ENCODE measurements around the gene GOLGA6L7. TPM values are rescaled to one million over a fixed set of nuclear protein-coding genes. Genes with fewer than 3 reads are reported as not detected.
A peak's percentile ranks its signal among the peaks of the same experiment; 100 is the strongest.

The GOLGA6L7 gene
- total and polyA plus RNA-seq, 9 of the 15 experiments (the other 6 are each of a cell fraction or from before 2014, with no cell fraction given), result 0.11 to 0.14 (median 0.11) TPM; not detected in 6

- no peak for TF ChIP-seq VEZF1 (CRISPR knock-in tag; IDR thresholded peaks at IDR 0.05)
- TF ChIP-seq ZNF212 (CRISPR knock-in tag; IDR thresholded peaks at IDR 0.05), result no peak
- no peak for TF ChIP-seq ZNF431 (CRISPR knock-in tag; IDR thresholded peaks at IDR 0.05)
- TF ChIP-seq FOSL1 (tag; conservative IDR thresholded peaks at IDR 0.05), result no peak
Measured at GRCh38 chr15:28894631-28895030, 46.2 kb upstream of the GOLGA6L7 start (continued).

DNA sequence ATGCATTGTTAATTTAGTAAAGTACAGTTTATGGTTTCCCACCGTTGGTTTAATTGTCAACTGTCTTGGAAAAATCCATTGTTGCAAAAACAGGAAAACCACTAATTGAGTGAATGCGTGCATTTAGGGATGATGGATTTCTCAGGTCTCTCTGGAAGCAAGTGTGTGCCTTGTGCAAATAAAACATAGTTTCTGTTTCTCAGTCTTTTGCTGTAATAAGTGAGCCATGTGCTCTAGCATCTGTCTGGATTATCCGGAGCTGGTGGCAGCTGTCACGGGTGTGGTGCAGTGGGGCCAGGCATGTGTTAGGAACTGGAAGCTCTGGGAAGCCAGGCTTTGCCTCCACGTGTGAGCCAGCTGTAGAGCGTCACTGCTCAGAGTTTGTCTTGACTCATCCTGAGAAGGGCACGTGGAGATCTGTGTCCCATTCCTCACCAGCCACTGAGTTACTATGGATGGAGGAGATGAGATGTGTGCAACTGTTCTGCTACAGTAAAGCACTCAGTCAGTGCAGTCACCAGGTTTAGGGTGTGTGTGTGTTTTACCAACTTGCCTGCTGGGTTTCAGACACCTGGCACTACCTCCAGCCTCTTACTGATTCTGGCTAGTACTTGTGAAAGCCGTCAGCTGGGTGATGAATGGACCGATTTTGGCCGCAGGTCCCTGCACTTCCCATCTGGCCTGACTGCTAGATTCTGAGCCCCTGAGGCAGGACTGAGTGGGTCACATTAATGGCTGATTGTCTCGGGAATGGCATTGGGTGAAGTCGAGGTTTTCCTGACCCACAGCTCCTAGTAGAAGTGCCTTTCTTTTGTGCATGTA lies 44.6 kb upstream of the GOLGA6L7 start:
- 45% methylated on average over 12 of the region's 12 CpGs for whole genome bisulfite sequencing (ENCODE audit: insufficient coverage, low coverage, missing lambda C conversion rate)
- no peaks in the 10 kb centered on the region for H3K36me3 ChIP-seq (ENCODE audit: control insufficient read depth, insufficient read depth, low read length)
- H3K9ac ChIP-seq (ENCODE audit: insufficient read depth in 1 of 2, low read depth in 2 of 2, low read length in 2 of 2), result peak overlapping the region in 1 of 2 experiments; percentile 9; a peak in 1 of 4 replicates
- POLR2A ChIA-PET, result interaction anchor here (3.0 kb wide), 1 partner anchor 10 kb away, joined by 11 read pairs; no protein-coding TSS in a partner anchor
- no peak overlapping the region for H2AFZ ChIP-seq (ENCODE audit: low read depth, low read length)
- H3K4me2 ChIP-seq (ENCODE audit: insufficient read depth, low read length), result no peak overlapping the region
- no peak overlapping the region for H3K27ac ChIP-seq (ENCODE audit: extremely low read depth, low read depth, low read length)
- no peak overlapping the region for H3K4me3 ChIP-seq
- H3K9me1 ChIP-seq (ENCODE audit: control insufficient read depth, insufficient read depth, low read length), result peaks cover under 1% of the 10 kb centered on the region
- CTCF ChIA-PET (ENCODE audit: low intra/inter-chr PET ratio), result no interaction called here
- no peaks in the 10 kb centered on the region for H3K9me3 ChIP-seq (replicated peaks; ENCODE audit: control insufficient read depth, insufficient read depth, low read depth, low read length)
- DNase-seq (ENCODE audit: extremely low read depth in 1 of 4, low spot score in 3 of 4) (no peak), FAIRE-seq (no peak), ATAC-seq (no peak; the same call in 2 of the 3 replicates)
- in situ Hi-C loops (cut with MboI), result no loop called here
- peaks cover 87% of the 10 kb centered on the region for H3K79me2 ChIP-seq (ENCODE audit: control insufficient read depth, insufficient read depth, low read length)
- BruUV-seq (replicated peaks), result no TSS peak
- intact Hi-C loops (cut with micrococcal nuclease), result no loop called here
- peaks cover 5% of the 10 kb centered on the region; the same call in 1 of the 2 replicates for H4K20me1 ChIP-seq (replicated peaks; ENCODE audit: control insufficient read depth, insufficient read depth, low read length)
- H3K4me1 ChIP-seq (replicated peaks in 1 of 2; ENCODE audit: control insufficient read depth in 2 of 2, insufficient read depth in 2 of 2, low read length in 2 of 2), result peaks cover 17 to 27% of the 10 kb centered on the region in 2 experiments
- H3K27me3 ChIP-seq (ENCODE audit: control insufficient read depth in 2 of 2, insufficient read depth in 2 of 2, low read length in 2 of 2), result no peaks in the 10 kb centered on the region
- TF ChIP-seq BHLHE40 (IDR thresholded peaks at IDR 0.05; ENCODE audit: low read length) (0 out of 2 replicates have a peak, but pooled peaks have one; percentile 16), SMARCB1 (IDR thresholded peaks at IDR 0.05; ENCODE audit: insufficient read length, low read depth) (no peak), ZNF592 (IDR thresholded peaks at IDR 0.05) (no peak), TCF15 (CRISPR knock-in tag; IDR thresholded peaks at IDR 0.05) (no peak), PHB (CRISPR knock-in tag; IDR thresholded peaks at IDR 0.05) (no peak), HLTF (IDR thresholded peaks at IDR 0.05) (no peak)
- TF ChIP-seq, protein P1, sequence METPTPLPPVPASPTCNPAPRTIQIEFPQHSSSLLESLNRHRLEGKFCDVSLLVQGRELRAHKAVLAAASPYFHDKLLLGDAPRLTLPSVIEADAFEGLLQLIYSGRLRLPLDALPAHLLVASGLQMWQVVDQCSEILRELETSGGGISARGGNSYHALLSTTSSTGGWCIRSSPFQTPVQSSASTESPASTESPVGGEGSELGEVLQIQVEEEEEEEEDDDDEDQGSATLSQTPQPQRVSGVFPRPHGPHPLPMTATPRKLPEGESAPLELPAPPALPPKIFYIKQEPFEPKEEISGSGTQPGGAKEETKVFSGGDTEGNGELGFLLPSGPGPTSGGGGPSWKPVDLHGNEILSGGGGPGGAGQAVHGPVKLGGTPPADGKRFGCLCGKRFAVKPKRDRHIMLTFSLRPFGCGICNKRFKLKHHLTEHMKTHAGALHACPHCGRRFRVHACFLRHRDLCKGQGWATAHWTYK (CRISPR knock-in tag; IDR thresholded peaks at IDR 0.05), result no peak

All from K562 (cell line).